ENCODE results near the gene ITPK1.
A peak's percentile ranks its signal among the peaks of the same experiment; 100 is the strongest.

Gene ITPK1

DNA sequence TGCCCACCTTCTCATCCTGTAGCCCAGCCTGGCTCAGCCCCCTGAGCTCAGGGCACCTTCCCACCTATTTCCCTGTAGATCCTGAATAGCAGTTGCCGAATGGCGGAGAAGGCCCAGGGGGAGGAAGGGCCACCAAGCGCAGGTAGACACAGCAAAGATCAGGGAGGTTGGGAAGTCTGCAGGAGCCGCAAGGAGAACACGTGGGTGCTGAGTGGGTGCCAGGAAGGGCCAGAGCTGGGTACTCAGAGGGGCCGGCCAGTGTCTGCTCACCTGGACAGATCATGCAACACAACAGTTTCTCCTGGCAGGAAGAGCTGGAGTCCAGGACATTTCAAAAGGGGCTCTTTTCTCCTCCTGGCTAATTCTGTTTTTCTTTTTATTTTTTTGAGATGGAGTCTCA lies 162.2 kb downstream of the ITPK1 start:
- H3K4me3 ChIP-seq, result no peak overlapping the region
- peak overlapping the region in 1 of 21 experiments; percentile 6 for H3K27ac ChIP-seq

DNA sequence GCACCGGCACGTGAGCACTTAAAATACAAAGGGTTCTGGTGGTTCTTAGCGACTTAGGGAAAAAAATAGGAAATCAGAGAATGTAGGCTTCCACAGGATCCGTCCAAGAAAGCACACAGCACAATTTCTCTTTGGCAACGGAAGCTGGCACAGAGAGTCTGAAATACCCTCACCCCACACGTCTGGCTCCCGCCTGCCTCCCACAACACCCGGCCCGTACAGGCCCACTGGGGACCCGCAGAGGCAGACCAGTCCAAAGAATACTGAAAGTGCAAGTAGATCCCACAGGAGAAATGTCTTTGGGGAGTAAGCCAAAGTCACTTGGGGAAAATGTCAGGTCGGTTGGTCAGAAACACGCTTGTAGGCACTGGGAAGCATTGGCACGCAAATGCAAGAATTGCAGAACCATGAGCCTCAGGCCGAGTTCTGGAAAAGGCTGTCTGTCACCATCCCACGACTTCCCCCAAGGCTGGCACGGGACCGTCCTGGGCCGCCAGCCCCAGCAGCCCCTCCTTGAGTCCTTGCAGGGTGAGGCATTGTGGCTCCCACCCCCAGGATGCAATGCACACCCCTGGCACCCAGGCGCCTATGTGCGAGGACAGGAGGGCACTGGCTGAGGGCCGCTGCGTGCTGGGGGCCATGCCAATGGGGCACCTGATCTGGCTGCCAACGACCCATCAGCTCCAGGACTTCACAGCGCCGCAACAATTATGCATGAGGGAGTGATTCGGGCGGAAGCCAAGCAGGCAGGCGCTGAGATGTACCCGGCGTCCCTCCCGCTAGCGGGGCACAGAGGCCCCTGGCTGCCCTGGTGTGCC lies 163.0 kb downstream of the ITPK1 start:
- H3K4me3 ChIP-seq, result no peak overlapping the region
- H3K27ac ChIP-seq, result peak overlapping the region in 1 of 21 experiments; percentile 6

DNA sequence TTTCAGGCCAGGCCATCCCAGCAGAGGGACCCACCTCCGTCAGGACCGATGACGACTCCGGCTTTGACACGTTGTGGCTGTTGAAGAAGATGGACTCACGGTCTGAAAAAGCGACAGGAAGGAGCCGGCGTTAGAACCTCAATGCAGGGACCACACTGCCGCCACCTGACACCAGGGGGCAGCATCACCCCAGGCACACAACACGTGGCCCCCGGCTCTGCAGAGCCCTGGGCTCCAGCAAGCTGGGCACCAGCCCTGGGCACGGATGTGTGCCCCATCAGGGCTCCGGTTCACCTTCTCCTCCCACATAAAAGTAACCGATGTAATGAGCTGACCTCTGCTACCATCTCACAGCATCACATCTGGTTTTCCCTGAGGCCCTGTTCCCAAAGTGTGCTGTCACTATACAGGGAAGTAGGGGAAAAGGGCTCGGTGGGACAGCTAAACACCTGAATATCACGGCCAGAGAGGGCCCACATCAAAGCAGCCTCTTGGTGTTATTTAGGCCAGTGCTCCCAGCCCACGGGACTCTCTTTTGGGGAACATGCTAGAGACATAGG lies 163.7 kb downstream of the ITPK1 start:
- H3K4me3 ChIP-seq, result no peak overlapping the region
- no peak overlapping the region for H3K27ac ChIP-seq

DNA sequence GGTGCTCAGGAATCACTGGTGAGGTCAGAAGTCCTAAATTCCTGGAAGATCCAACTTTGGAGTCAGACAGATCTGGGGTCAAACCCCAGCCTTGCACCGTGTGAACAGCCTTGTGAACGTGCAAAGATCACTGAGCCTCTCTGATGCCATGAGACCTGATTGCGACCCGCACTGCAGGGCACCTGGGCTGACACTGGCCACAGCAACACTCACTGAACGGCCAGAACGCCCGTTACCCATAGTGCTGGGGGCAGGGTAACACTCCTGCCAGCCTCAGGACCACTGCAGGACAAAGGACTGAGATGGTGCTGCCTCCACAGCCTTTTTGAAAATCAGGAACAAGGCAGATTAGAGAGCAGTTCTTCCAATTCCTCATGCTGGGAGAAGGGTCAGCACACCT lies 164.5 kb downstream of the ITPK1 start:
- Histone ChIP-seq H3K27ac (no peak overlapping the region), H3K4me3 (no peak overlapping the region)

DNA sequence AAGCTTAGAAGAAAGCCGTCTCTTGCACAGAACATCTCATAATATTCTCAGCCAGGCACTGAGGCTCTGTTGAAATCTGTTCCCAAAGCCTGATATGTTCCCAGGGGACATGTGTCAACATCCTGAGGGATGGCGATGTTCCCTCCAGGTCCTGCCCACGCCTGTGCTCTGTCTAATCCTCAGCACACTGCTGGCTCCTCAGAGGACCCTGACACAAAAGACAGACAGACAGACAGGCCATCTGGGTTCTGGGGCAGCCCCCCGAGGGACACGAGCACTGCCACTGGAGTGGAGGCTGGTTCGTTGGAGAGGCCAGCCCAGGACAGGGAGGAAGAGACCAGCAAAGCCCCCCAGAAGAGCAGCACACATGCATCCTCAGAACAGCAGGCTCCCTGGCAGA lies 165.0 kb downstream of the ITPK1 start:
- no peak overlapping the region for H3K4me3 ChIP-seq
- no peak overlapping the region for H3K27ac ChIP-seq

DNA sequence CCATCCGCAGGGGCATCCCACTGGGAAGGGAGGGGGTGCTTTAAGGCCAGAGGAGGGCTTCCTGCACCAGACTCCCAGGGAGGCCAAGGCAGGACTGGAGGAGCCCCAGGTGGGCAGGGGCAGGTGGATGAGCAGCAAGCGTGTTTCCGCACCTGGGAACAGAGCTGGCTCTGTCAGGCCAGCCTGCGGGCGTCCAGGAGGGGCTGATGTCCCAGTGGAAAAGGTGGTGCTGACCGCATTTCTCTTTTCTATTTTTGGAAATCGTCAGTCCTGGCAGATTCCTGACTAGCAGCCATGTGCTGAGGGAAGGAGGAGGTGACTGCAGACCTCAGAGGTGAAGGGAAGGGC lies 165.6 kb downstream of the ITPK1 start:
- no peak overlapping the region for H3K4me3 ChIP-seq
- no peak overlapping the region for H3K27ac ChIP-seq

DNA sequence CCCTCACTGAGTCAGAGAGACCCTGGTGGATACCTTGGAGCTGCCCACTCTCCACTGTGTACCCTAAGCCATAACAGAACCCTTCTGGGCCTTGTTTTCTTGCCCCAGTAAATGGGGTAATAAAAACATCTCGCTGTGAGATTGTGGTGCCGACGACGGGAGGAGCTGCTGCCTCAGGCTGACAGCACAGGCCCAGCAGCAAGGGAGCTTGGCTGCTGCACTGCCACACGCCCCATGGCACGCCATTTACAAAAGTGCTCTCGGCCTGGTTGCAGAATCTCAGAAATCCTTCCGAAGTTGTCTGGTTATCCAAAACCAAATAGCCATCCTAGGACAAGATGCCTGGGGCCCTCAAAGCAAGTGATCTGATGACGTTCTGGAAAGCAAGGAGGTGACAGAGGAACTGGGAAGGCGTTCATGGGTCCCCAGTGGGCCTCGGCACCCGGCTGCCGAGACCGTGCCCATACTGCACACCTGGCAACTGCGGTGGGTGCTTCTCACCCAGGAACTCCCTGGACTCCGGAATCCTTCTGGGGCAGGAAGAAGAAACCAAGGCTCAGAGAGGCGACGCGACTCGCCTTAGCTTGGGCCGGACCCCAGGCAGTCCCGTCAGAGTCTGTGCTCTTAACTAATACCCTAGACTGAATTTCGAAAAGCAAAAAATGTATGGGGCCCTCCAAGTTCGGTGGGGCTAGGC lies 166.1 kb downstream of the ITPK1 start:
- Histone ChIP-seq H3K27ac (no peak overlapping the region), H3K4me3 (no peak overlapping the region)

DNA sequence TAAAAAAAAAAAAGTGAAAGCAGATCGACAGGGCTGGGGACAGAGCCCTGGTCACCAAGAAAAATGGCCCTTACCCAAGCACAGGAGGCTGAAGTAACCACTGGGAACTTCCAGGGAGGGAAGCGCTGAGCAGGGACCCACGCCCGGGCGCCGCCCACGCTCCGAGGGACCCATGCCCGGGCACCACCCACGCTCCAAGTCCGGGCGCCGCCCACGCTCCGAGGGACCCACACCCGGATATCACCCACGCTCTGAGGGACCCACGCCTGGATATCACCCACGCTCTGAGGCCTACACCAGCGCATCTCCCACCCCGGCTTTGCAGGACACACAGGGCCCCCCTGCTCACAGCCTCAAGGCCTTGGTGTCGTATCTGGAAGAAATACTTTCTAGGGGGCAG lies 167.1 kb downstream of the ITPK1 start:
- Histone ChIP-seq H3K27ac (no peak overlapping the region), H3K4me3 (no peak overlapping the region)

DNA sequence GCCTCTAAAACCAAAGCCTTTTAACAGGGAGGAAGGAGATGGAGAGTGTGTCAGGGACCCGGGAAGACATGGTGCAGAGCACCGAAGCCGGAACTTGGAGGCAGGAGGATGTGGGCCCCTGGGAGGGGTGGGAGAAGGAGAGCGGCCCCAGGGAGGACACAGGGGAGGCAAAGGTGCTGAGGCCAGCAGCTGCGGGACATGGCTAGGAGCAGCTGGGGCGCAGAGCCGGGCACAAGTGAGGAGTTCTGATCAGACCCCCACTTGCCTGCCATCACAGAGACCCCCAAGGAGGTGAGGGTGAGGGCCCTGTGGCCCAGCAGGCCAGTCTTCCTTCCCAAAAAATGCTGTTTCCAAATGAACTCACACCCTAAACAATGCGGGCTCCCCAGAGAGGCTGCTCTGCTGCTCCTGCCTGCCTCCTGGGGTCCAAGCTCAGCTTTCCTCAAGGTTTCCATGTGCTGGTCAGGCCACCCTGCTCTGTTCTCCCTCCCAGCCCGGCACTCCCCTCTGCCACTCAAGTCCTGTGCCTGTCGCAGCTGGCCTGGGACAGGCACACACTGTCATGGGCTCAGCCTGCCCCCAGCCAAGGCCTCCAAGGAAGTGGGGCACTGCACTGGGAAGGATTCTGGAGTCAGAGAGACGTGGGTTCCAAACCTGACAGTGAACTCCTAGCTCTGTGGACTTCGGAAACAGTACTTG lies 168.7 kb downstream of the ITPK1 start:
- Histone ChIP-seq H3K4me3 (no peak overlapping the region), H3K27ac (no peak overlapping the region)

DNA sequence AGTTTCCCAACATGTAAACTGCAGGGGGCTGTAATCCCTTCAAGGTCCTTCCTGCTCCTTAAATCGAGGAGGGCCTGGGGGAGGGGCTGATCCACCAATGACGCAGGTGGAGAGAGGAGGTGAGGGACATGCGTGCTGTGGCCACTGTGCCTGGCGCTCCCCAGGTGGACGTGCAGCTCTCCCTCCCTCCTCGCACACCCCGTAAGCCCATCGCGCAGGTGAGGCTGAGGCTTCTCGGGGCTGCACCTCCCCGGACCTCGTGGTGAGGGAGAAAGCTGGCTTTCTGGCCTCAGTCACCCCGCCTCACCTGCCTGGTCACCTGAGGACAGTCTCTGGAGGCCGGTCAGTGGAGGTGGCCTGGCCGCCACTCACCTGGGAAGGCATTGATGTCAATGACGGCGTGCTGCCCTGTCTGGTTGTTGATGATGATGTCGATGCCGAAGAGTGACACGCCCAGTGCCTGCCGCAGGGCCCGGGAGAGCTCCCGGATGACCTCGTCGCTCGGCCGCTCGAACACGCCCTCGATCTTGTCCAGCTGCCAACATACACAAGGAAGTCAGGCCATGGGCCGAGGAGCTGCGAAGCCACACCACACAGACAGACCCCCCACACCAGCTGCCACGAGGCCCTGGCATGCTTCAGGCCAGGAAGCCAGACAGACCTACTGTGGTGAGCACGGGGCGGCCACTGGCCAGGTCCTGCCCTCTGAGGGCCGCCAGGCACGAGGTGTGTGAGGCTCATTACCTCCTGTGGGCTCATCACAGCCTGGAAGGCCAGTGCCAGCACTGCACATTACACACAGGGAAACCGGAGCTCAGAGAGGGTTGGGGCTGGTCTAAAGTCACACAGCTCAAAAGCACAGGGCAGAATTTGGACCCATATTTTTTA lies 169.5 kb downstream of the ITPK1 start:
- no peak overlapping the region for H3K27ac ChIP-seq
- no peak overlapping the region for H3K4me3 ChIP-seq

DNA sequence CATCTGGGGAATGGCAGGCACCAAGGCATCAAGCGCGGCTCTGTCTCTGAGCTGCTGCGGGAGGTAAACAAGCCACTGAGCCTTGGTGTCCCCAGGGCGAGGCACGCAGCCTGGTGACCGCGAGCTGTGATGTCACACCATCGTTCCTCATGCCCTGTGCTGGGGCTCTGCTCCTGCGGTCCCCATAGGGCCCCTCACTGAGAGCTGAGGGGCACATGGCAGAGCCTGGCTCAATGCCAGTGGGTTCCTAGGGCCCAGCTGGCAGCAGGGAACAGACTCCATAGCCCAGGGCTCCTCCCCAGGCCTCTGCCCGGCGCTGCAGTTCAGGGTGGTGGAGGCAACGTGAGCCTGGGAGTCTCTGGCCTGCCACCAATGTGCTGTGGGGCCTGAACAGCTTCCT lies 170.2 kb downstream of the ITPK1 start:
- H3K4me3 ChIP-seq, result no peak overlapping the region
- no peak overlapping the region for H3K27ac ChIP-seq

DNA sequence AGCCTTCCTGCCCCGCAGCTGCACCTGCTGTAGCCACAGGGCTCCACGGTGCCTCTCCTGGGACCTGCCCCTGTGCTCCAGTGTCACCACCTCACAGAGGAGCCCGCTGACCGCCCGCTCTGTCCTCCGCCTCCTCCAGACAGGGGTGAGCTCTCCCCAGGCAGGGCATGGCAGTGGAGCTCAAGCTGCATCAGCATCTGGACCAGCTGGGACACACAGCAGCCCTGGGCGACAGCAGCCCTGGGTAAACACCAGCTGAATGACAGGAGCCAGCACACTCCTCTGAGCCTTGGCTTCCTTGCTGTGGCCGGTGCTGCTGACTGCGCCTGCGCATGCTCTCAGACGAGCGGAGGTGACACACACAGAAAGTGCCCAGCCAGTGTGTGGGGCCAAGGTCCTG lies 170.7 kb downstream of the ITPK1 start:
- Histone ChIP-seq H3K4me3 (no peak overlapping the region), H3K27ac (no peak overlapping the region)

DNA sequence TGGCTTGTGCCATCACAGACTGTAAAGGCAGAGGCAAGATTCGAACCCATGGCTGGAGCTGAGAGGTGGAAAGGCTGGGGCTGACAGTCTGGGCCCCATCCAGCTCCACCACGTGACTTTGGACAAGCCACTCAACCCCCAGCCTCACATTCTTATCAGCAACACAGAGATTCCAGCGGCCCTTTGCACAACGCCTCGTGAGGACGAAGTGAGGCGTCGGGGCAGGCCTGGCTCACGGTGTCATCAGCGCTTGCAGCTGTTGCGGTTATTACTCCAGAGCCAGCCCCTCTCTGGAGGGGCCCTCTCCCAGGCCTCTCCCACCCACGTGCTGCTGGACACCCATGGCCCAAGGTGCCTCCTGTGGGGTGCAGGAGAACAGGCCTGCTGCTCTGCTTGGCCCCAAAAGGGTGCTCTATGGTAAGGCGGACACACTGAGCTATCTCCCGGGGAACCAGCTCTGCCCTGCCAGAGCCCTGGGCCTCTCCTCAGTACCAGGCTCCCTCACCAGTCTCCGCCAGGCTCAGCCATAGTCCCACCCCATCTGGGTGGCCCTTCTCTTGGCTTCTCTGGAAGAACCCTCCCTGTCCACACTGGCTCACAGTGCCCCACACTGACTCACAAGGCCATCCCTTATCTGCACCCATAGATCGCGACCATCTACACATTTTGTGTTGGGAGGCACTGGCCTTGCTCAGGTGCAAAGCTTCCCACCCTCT lies 171.7 kb downstream of the ITPK1 start:
- peak overlapping the region in 1 of 21 experiments; percentile 21 for H3K27ac ChIP-seq
- H3K4me3 ChIP-seq, result no peak overlapping the region

DNA sequence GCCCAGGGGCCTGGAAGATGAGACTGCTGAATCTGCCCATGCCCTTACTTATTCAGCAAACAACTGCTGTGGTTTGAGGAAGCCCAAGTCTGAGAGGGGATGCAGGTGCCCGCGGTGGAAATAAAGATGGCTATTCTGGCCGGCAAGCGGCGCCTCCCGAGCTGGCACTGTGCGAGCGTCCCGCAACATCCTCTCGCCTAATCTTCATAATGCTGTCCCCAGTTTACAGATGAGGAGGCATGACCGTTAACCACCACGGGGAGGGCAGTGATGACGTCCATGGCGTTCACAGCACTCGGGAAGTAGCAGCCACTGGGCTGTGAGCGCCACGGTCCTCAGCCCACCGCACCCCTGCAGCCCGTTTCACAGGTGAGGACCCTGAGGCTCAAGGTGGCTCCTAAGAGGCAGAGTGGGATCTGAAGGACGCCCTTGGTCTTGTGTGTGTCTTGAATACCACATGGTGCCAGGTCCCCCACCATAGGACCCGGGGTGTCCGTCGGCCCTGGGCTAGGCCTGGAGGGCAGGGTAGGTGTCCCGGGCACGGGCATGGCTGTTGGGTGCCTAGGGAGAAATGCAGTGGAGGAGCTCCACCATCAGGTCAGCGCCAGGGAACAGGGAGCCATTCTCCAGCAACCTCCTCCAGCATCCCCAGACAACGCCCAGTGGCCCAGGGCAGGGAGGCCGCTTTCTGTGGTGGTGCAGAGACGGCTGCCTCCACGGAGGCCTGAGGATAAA lies 172.6 kb downstream of the ITPK1 start:
- H3K4me3 ChIP-seq, result no peak overlapping the region

DNA sequence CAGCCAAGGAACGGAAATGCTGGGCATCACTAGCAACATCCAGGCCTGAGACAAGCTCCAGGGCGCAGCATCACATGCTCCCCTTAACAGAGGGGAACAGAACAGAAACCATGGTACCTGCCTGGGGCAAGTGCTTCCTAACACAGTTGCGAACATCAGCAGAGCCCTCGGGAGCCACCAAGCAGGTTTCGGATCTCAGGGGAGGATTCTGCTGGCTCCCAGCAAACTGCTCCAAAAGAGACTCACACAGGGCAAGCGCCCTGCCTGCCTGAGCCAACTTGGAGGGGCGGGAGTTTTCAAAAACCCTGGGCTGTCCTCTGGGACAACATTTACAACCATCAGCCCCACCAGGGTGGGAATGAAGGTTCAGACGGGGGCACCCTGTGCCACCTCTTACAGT lies 173.1 kb downstream of the ITPK1 start:
- no peak overlapping the region for H3K27ac ChIP-seq
- no peak overlapping the region for H3K4me3 ChIP-seq

More for the DNA sequence above, 172.6 kb downstream of the ITPK1 start:
- peak overlapping the region in 1 of 21 experiments; percentile 21 for H3K27ac ChIP-seq

DNA sequence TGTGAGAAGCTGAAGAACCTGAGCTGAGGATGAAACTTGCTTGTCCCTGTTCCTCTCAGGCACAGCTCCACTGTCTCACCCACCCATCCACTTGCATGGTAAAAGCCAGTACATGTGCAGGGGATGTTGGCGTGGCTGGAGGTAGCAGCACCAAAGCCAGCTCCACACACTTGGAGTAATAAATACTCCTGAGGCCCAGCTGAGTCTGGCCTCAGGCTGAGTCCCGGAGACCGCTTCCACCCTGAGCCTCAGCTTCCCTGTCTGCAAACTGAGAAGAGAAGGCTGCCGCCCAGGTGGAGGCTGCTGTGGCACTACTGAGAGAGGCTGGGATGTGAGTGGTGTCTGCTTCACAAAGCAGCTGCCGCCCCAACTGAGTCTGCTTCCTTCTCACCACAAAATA lies 173.6 kb downstream of the ITPK1 start:
- H3K27ac ChIP-seq, result no peak overlapping the region
- no peak overlapping the region for H3K4me3 ChIP-seq

DNA sequence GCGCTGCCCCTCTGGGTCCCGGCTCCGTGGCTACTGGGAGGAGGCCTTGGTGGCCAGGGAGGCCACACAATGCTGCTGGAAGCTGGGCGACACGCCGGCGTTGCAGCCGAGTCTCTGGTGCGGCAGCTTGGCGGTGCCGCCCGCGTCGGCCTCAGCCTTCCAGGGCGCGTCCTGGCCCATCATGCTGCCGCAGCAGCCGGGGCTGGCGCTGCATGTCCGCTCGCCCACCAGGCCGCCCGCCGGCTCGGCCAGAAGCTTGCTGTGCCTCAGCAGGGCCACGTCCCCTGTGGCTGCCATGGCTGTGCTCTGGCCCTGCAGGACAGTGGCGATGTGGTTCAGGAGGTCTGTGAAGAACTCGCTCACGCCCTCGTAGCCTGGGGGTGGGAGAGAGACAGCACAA lies 174.2 kb downstream of the ITPK1 start:
- H3K27ac ChIP-seq, result no peak overlapping the region
- no peak overlapping the region for H3K4me3 ChIP-seq

DNA sequence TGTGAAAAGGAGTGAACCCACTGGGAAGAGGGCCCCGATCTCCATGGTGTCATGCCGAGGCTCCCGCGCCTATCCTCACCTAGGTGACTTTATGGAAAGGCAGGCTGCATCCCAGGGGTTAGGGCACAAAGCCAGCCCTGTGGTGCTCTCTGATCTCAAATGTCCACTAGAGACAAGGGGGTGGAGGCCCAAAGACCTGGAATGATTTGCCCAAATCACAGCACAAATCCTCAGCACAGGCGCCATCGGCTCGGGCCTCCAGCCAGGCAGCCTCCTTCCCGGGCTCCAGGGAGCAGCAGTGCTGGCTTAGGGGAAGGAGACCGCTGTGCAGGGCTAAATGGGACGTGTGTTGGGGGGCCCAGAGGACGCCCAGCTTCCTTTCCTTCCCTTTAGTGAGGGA lies 175.2 kb downstream of the ITPK1 start:
- H3K4me3 ChIP-seq, result no peak overlapping the region
- no peak overlapping the region for H3K27ac ChIP-seq

Data from skin epidermis (tissue), 12 donors.